H7 (cell line): ENCODE measurements around the gene SLC25A5. TPM values are rescaled to one million over a fixed set of nuclear protein-coding genes. Genes with fewer than 3 reads are reported as not detected.

Experiments
- DNase-seq: peaks from one replicate; pipeline ENCODE4 v3.0.0; 2012
- H3K27me3 ChIP-seq: 2 replicates; pipeline ENCODE4 v1.6.0; 2011; ENCODE audit warnings: mild to moderate bottlenecking, low read length; ENCODE audit not compliant: control insufficient read depth, insufficient read depth
- H3K36me3 ChIP-seq: replicated peaks from 2 replicates; pipeline ENCODE4 v1.5.1; 2011; ENCODE audit warnings: low read length; ENCODE audit not compliant: control insufficient read depth, insufficient read depth
- H3K4me3 ChIP-seq: 2 replicates; pipeline ENCODE4 v1.5.1; 2011; ENCODE audit warnings: low read depth, mild to moderate bottlenecking, control low read depth, low read length, moderate library complexity; ENCODE audit not compliant: insufficient read depth
- total RNA-seq: library from RNA; depleted of rRNA; stranded (reverse); fragments of >200 nt; shearing (Covaris generic); gene quantifications from 2 replicates; pipeline ENCODE4 v1.2.3, GENCODE V29; 2014; rRNA removed

SLC25A5 gene
- total RNA-seq, 1 experiment from 2014 or later = 383 TPM

- Histone ChIP-seq H3K4me3 (no peak overlapping the region), H3K27me3 (no peaks in the 10 kb centered on the region), H3K36me3 (no peaks in the 10 kb centered on the region)
- peak; percentile 61 for DNase-seq
Observed at GRCh38 chrX:119512146-119512800, 44.0 kb downstream of the SLC25A5 start.

- DNase-seq = peak; percentile 68
- no peaks in the 10 kb centered on the region for H3K36me3 ChIP-seq
- H3K4me3 ChIP-seq = no peak overlapping the region
- H3K27me3 ChIP-seq = no peaks in the 10 kb centered on the region
Observed at GRCh38 chrX:119516157-119516702, 48.0 kb downstream of the SLC25A5 start.

GRCh38 chrX:119518371-119518770 lies 50.1 kb downstream of the SLC25A5 start:
- Histone ChIP-seq H3K27me3 (no peaks in the 10 kb centered on the region), H3K4me3 (no peak overlapping the region), H3K36me3 (no peaks in the 10 kb centered on the region)
- DNase-seq = no peak

Other genes starting within 250 kb of the SLC25A5 start
- 247 and 254 TPM in 2 replicates for gene PGRMC1, start 232.2 kb upstream of the SLC25A5 start, total RNA-seq
- 5.3 and 7.5 TPM in 2 replicates for gene SLC25A43, start 69.1 kb upstream of the SLC25A5 start, total RNA-seq
- gene STEEP1, start 97.0 kb downstream of the SLC25A5 start, total RNA-seq = 36.4 and 44.0 TPM in 2 replicates
- 24.9 and 26.7 TPM in 2 replicates for gene UBE2A, start 106.1 kb downstream of the SLC25A5 start, total RNA-seq
- 6.2 and 9.9 TPM in 2 replicates for gene NKRF, start 138.0 kb downstream of the SLC25A5 start, total RNA-seq
- gene SEPTIN6, start 224.7 kb downstream of the SLC25A5 start, total RNA-seq = 26.9 and 41.7 TPM in 2 replicates